Liver (tissue), 3 donors: ENCODE measurements around the gene PC.

Source experiments
- EGR1 ChIP-seq, 2 donors: IDR thresholded peaks; 2 replicates each; pipeline ENCODE4 v1.6.1; 2016 to 2018; ENCODE audit warnings: antibody characterized with exemption in 2 of 2, low read depth in 2 of 2
- FOXA1 ChIP-seq: IDR thresholded peaks from 2 replicates; pipeline ENCODE4 v1.6.1; 2016; ENCODE audit warnings: antibody characterized with exemption
- GABPA ChIP-seq, 2 donors: IDR thresholded peaks in 1 of 2; conservative IDR thresholded peaks in 1 of 2; 2 replicates each; pipeline ENCODE4 v1.6.1; 2016; ENCODE audit warnings: antibody characterized with exemption in 2 of 2, mild to moderate bottlenecking in 1 of 2, moderate library complexity in 1 of 2
- HNF4A ChIP-seq, 2 donors: conservative IDR thresholded peaks; 2 replicates each; pipeline ENCODE4 v1.6.1; 2016; ENCODE audit warnings: antibody characterized with exemption in 2 of 2, mild to moderate bottlenecking in 2 of 2
- JUND ChIP-seq, 2 donors: IDR thresholded peaks; 2 replicates each; pipeline ENCODE4 v1.6.1; 2016; ENCODE audit warnings: antibody characterized with exemption in 2 of 2
- RAD21 ChIP-seq, 2 donors: IDR thresholded peaks; 2 replicates each; pipeline ENCODE4 v1.6.1; 2016; ENCODE audit warnings: antibody characterized with exemption in 2 of 2, mild to moderate bottlenecking in 2 of 2
- RXRA ChIP-seq, 2 donors: IDR thresholded peaks; 2 replicates each; pipeline ENCODE4 v1.6.1; 2017 to 2018; ENCODE audit warnings: antibody characterized with exemption in 2 of 2, mild to moderate bottlenecking in 1 of 2
- SP1 ChIP-seq: IDR thresholded peaks from 2 replicates; pipeline ENCODE4 v1.6.1; 2018; ENCODE audit warnings: antibody characterized with exemption, mild to moderate bottlenecking
- TAF1 ChIP-seq: conservative IDR thresholded peaks from 2 replicates; pipeline ENCODE4 v1.6.1; 2016; ENCODE audit warnings: antibody characterized with exemption, mild to moderate bottlenecking
- YY1 ChIP-seq: IDR thresholded peaks from 2 replicates; pipeline ENCODE4 v1.6.1; 2016; ENCODE audit warnings: antibody characterized with exemption, mild to moderate bottlenecking
- TF ChIP-seq, protein P1 (sequence below): IDR thresholded peaks from 2 replicates; pipeline ENCODE4 v1.6.1; 2016; ENCODE audit warnings: antibody characterized with exemption
- TF ChIP-seq, protein P2 (sequence below): fragments of 150-350 bp; IDR thresholded peaks from 2 replicates; pipeline ENCODE4 v1.5.1; 2017; ENCODE audit warnings: improper control_type of control experiment, low read depth, low read length; ENCODE audit not compliant: missing input control
- TF ChIP-seq, protein P3 (sequence below): IDR thresholded peaks from 2 replicates; pipeline ENCODE4 v1.6.1; 2016; ENCODE audit warnings: antibody characterized with exemption, mild to moderate bottlenecking
- TF ChIP-seq, protein P4 (sequence below): IDR thresholded peaks from 2 replicates; pipeline ENCODE4 v1.6.1; 2016; ENCODE audit warnings: antibody characterized with exemption
- donor health status: healthy.
- donor health status: healthy.

DNA sequence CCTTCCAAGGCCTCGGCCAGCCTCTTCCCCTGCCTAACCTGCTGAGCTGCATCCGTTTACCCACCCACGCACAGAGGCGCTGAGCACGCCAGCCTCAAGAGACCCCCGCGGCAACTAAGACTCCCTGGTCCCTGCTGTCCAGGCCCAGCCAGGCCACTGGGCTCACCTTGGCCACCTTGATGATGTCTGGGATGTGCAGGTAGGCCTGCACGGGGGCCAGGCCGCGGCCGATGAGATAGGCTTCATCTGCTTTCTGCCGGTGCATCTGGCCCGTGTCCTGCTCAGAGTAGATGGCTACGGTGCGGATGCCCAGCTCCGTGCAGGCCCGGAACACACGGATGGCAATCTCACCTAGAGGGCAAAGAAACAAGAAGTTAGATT, 86.7 kb downstream of the PC start:
- no peak for TF ChIP-seq RAD21 (IDR thresholded peaks at IDR 0.05)
- TF ChIP-seq, protein P1, sequence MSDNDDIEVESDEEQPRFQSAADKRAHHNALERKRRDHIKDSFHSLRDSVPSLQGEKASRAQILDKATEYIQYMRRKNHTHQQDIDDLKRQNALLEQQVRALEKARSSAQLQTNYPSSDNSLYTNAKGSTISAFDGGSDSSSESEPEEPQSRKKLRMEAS: no peak
- TF ChIP-seq, protein P2, sequence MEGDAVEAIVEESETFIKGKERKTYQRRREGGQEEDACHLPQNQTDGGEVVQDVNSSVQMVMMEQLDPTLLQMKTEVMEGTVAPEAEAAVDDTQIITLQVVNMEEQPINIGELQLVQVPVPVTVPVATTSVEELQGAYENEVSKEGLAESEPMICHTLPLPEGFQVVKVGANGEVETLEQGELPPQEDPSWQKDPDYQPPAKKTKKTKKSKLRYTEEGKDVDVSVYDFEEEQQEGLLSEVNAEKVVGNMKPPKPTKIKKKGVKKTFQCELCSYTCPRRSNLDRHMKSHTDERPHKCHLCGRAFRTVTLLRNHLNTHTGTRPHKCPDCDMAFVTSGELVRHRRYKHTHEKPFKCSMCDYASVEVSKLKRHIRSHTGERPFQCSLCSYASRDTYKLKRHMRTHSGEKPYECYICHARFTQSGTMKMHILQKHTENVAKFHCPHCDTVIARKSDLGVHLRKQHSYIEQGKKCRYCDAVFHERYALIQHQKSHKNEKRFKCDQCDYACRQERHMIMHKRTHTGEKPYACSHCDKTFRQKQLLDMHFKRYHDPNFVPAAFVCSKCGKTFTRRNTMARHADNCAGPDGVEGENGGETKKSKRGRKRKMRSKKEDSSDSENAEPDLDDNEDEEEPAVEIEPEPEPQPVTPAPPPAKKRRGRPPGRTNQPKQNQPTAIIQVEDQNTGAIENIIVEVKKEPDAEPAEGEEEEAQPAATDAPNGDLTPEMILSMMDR: no peak
- TF ChIP-seq, protein P3, sequence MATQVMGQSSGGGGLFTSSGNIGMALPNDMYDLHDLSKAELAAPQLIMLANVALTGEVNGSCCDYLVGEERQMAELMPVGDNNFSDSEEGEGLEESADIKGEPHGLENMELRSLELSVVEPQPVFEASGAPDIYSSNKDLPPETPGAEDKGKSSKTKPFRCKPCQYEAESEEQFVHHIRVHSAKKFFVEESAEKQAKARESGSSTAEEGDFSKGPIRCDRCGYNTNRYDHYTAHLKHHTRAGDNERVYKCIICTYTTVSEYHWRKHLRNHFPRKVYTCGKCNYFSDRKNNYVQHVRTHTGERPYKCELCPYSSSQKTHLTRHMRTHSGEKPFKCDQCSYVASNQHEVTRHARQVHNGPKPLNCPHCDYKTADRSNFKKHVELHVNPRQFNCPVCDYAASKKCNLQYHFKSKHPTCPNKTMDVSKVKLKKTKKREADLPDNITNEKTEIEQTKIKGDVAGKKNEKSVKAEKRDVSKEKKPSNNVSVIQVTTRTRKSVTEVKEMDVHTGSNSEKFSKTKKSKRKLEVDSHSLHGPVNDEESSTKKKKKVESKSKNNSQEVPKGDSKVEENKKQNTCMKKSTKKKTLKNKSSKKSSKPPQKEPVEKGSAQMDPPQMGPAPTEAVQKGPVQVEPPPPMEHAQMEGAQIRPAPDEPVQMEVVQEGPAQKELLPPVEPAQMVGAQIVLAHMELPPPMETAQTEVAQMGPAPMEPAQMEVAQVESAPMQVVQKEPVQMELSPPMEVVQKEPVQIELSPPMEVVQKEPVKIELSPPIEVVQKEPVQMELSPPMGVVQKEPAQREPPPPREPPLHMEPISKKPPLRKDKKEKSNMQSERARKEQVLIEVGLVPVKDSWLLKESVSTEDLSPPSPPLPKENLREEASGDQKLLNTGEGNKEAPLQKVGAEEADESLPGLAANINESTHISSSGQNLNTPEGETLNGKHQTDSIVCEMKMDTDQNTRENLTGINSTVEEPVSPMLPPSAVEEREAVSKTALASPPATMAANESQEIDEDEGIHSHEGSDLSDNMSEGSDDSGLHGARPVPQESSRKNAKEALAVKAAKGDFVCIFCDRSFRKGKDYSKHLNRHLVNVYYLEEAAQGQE: no peak
- TF ChIP-seq EGR1 (IDR thresholded peaks at IDR 0.05; ENCODE audit: low read depth in 2 of 2): no peak
- TF ChIP-seq, protein P4, sequence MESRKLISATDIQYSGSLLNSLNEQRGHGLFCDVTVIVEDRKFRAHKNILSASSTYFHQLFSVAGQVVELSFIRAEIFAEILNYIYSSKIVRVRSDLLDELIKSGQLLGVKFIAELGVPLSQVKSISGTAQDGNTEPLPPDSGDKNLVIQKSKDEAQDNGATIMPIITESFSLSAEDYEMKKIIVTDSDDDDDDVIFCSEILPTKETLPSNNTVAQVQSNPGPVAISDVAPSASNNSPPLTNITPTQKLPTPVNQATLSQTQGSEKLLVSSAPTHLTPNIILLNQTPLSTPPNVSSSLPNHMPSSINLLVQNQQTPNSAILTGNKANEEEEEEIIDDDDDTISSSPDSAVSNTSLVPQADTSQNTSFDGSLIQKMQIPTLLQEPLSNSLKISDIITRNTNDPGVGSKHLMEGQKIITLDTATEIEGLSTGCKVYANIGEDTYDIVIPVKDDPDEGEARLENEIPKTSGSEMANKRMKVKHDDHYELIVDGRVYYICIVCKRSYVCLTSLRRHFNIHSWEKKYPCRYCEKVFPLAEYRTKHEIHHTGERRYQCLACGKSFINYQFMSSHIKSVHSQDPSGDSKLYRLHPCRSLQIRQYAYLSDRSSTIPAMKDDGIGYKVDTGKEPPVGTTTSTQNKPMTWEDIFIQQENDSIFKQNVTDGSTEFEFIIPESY: no peak
- no peak for TF ChIP-seq FOXA1
- no peak for TF ChIP-seq TAF1
- TF ChIP-seq GABPA (IDR thresholded peaks at IDR 0.05 in 1 of 2, conservative IDR thresholded peaks at IDR 0.05 in 1 of 2): no peak
- no peak for TF ChIP-seq RXRA (IDR thresholded peaks at IDR 0.05)
- TF ChIP-seq JUND (IDR thresholded peaks at IDR 0.05): no peak
- no peak for TF ChIP-seq SP1
- TF ChIP-seq YY1: no peak
- TF ChIP-seq HNF4A (conservative IDR thresholded peaks at IDR 0.05): no peak
